H9 (cell line): ENCODE results near the gene ITGB1BP1. TPM values are rescaled to one million over a fixed set of nuclear protein-coding genes. Genes with fewer than 3 reads are reported as not detected.

Experiments used
- DNase-seq: peaks from one replicate; pipeline ENCODE4 v3.0.0-alpha.2; 2017
- H2AFZ ChIP-seq: one replicate; pipeline ENCODE4 v1.6.1; 2013; ENCODE audit warnings: mild to moderate bottlenecking, low read length, control low read depth, moderate library complexity
- H2AK5ac ChIP-seq: 2 replicates; pipeline ENCODE4 v1.6.1; 2013; ENCODE audit warnings: low read length, control low read depth, mixed read lengths; ENCODE audit not compliant: insufficient read length
- H2BK120ac ChIP-seq: one replicate; pipeline ENCODE4 v1.6.1; 2013; ENCODE audit warnings: low read depth, mild to moderate bottlenecking, low read length, control low read depth, inconsistent platforms; ENCODE audit not compliant: poor library complexity, severe bottlenecking
- H2BK12ac ChIP-seq: 2 replicates; pipeline ENCODE4 v1.6.1; 2013; ENCODE audit warnings: low read length, control low read depth, mixed read lengths, low read depth; ENCODE audit not compliant: insufficient read length
- H2BK15ac ChIP-seq: 2 replicates; pipeline ENCODE4 v1.6.1; 2013; ENCODE audit warnings: low read depth, low read length, control low read depth
- H2BK20ac ChIP-seq: one replicate; pipeline ENCODE4 v1.6.1; 2013; ENCODE audit warnings: low read depth, mild to moderate bottlenecking, low read length, control low read depth, inconsistent platforms; ENCODE audit not compliant: poor library complexity, severe bottlenecking
- H2BK5ac ChIP-seq: 2 replicates; pipeline ENCODE4 v1.6.1; 2013; ENCODE audit warnings: low read length, control low read depth, mixed read lengths; ENCODE audit not compliant: insufficient read length
- H3K14ac ChIP-seq: 2 replicates; pipeline ENCODE4 v1.6.1; 2013; ENCODE audit warnings: low read length, control low read depth; ENCODE audit not compliant: insufficient read depth
- H3K18ac ChIP-seq: 2 replicates; pipeline ENCODE4 v1.6.1; 2013; ENCODE audit warnings: low read depth, mild to moderate bottlenecking, mixed read lengths, low read length, control low read depth; ENCODE audit not compliant: insufficient read length
- H3K23ac ChIP-seq: 2 replicates; pipeline ENCODE4 v1.6.1; 2013; ENCODE audit warnings: low read length, control low read depth, mixed read lengths, low read depth; ENCODE audit not compliant: insufficient read length
- H3K23me2 ChIP-seq: 2 replicates; pipeline ENCODE4 v1.6.1; 2013; ENCODE audit warnings: low read depth, mild to moderate bottlenecking, mixed read lengths, low read length, control low read depth; ENCODE audit not compliant: insufficient read length, poor library complexity, severe bottlenecking
- H3K27ac ChIP-seq: 2 replicates; pipeline ENCODE4 v1.5.1; 2013; ENCODE audit warnings: low read length, control low read depth, mixed read lengths, low read depth; ENCODE audit not compliant: insufficient read length
- H3K27me3 ChIP-seq: 2 replicates; pipeline ENCODE4 v1.6.1; 2013; ENCODE audit warnings: low read length, control low read depth, inconsistent platforms; ENCODE audit not compliant: insufficient read depth
- H3K4ac ChIP-seq: 2 replicates; pipeline ENCODE4 v1.6.1; 2013; ENCODE audit warnings: low read depth, mild to moderate bottlenecking, control low read depth, inconsistent platforms, low read length, moderate library complexity
- H3K4me1 ChIP-seq: 2 replicates; pipeline ENCODE4 v1.6.1; 2013; ENCODE audit warnings: low read length, control low read depth, inconsistent platforms; ENCODE audit not compliant: insufficient read depth
- H3K4me2 ChIP-seq: 2 replicates; pipeline ENCODE4 v1.6.1; 2013; ENCODE audit warnings: low read length, control low read depth, mixed read lengths; ENCODE audit not compliant: insufficient read length, insufficient read depth
- H3K56ac ChIP-seq: 2 replicates; pipeline ENCODE4 v1.6.1; 2013; ENCODE audit warnings: low read depth, mild to moderate bottlenecking, mixed read lengths, low read length, control low read depth; ENCODE audit not compliant: insufficient read length
- H3K79me1 ChIP-seq: 2 replicates; pipeline ENCODE4 v1.6.1; 2013; ENCODE audit warnings: low read depth, mild to moderate bottlenecking, moderate library complexity, low read length, control low read depth, inconsistent platforms; ENCODE audit not compliant: insufficient read depth, poor library complexity, severe bottlenecking
- H3K79me2 ChIP-seq: 2 replicates; pipeline ENCODE4 v1.6.1; 2013; ENCODE audit warnings: low read length, control low read depth, inconsistent platforms; ENCODE audit not compliant: insufficient read depth
- H3K9ac ChIP-seq: 2 replicates; pipeline ENCODE4 v1.6.1; 2013; ENCODE audit warnings: low read length, control low read depth, mixed read lengths; ENCODE audit not compliant: insufficient read length; ENCODE audit errors: extremely low read depth
- H3K9me3 ChIP-seq: one replicate; pipeline ENCODE4 v1.6.1; 2013; ENCODE audit warnings: low read depth, low read length, inconsistent platforms; ENCODE audit not compliant: control insufficient read depth
- H3T11ph ChIP-seq: one replicate; pipeline ENCODE4 v1.6.1; 2013; ENCODE audit warnings: mild to moderate bottlenecking, low read length, control low read depth, inconsistent platforms
- H4K20me1 ChIP-seq: one replicate; pipeline ENCODE4 v1.6.1; 2013; ENCODE audit not compliant: control insufficient read depth, insufficient read length, insufficient read depth
- H4K5ac ChIP-seq: 2 replicates; pipeline ENCODE4 v1.6.1; 2013; ENCODE audit warnings: low read depth, mild to moderate bottlenecking, mixed read lengths, low read length, control low read depth; ENCODE audit not compliant: insufficient read length
- H4K8ac ChIP-seq: replicated peaks from 2 replicates; pipeline ENCODE4 v1.6.1; 2013; ENCODE audit warnings: low read length, control low read depth, mixed read lengths, low read depth; ENCODE audit not compliant: insufficient read length
- H4K91ac ChIP-seq: 2 replicates; pipeline ENCODE4 v1.6.1; 2013; ENCODE audit warnings: low read depth, mild to moderate bottlenecking, moderate library complexity, mixed read lengths, low read length, control low read depth; ENCODE audit not compliant: insufficient read length
- H3K27ac Mint-ChIP-seq, 3 experiments: 2 replicates in 2 of 3; 3 replicates in 1 of 3; pipeline ENCODE4 v1.8.0; 2020 to 2021; ENCODE audit warnings: mixed read lengths in 3 of 3, mild to moderate bottlenecking in 1 of 3, moderate library complexity in 1 of 3
- H3K27me3 Mint-ChIP-seq: 2 replicates; pipeline ENCODE4 v1.8.0; 2021; ENCODE audit warnings: low read depth, mild to moderate bottlenecking, moderate library complexity, mixed read lengths
- H3K36me3 Mint-ChIP-seq, 3 experiments: 2 replicates in 2 of 3; 3 replicates in 1 of 3; pipeline ENCODE4 v1.8.0; 2020 to 2021; ENCODE audit warnings: low read depth in 3 of 3, mixed read lengths in 3 of 3; ENCODE audit not compliant: insufficient read depth in 1 of 3
- H3K4me1 Mint-ChIP-seq, 2 experiments: 2 replicates each; pipeline ENCODE4 v1.8.0; 2020; ENCODE audit warnings: mixed read lengths in 2 of 2
- H3K4me3 Mint-ChIP-seq, 2 experiments: 2 replicates in 1 of 2; 3 replicates in 1 of 2; pipeline ENCODE4 v1.8.0; 2020 to 2021; ENCODE audit warnings: mild to moderate bottlenecking in 2 of 2, mixed read lengths in 2 of 2, moderate library complexity in 1 of 2
- H3K9me3 Mint-ChIP-seq, 2 experiments: 2 replicates in 1 of 2; 3 replicates in 1 of 2; pipeline ENCODE4 v1.8.0; 2020; ENCODE audit warnings: mild to moderate bottlenecking in 2 of 2, mixed read lengths in 2 of 2, moderate library complexity in 1 of 2
- CTCF ChIP-seq: fragments of 200-600 bp; sonication (generic); conservative IDR thresholded peaks from 3 replicates; pipeline ENCODE4 v1.8.0; 2021; ENCODE audit warnings: antibody characterized with exemption, mild to moderate bottlenecking
- WGBS: extraction: QIAGEN DNeasy Blood & Tissue Kit; methylation state at CpG from one replicate; pipeline ENCODE4 v1.1.7; 2013; ENCODE audit warnings: missing lambda C conversion rate, low lambda C conversion rate, mixed read lengths; ENCODE audit not compliant: insufficient read length; ENCODE audit errors: extremely low coverage; 5-methylcytosine and 5-hydroxymethylcytosine counted together
- total RNA-seq: library from RNA; stranded (reverse); gene quantifications from 2 replicates; pipeline ENCODE4 v1.2.1, GENCODE V29; 2021

ITGB1BP1 gene
- total RNA-seq, 1 experiment from 2014 or later, result 38.7 TPM

- no peak overlapping the region for H3K27ac ChIP-seq
- no peak overlapping the region for H2BK20ac ChIP-seq
- H3K23me2 ChIP-seq, result no peaks in the 10 kb centered on the region
- no peak overlapping the region for H3K9ac ChIP-seq
- H3K27me3 ChIP-seq, result no peaks in the 10 kb centered on the region
- H3K23ac ChIP-seq, result no peak overlapping the region
- TF ChIP-seq CTCF, result no peak
- H2AFZ ChIP-seq, result no peak overlapping the region
- H3K4me2 ChIP-seq, result no peak overlapping the region
- no CpG with 5 or more reads among the region's 11 CpGs for WGBS
- H3K27ac Mint-ChIP-seq, result peak overlapping the region in 1 of 3 experiments; percentile 67; a peak in 3 of 7 replicates
- no peaks in the 10 kb centered on the region for H3K79me2 ChIP-seq
- peaks cover 21 to 24% of the 10 kb centered on the region in 2 experiments for H3K4me1 Mint-ChIP-seq
- H3K14ac ChIP-seq, result no peak overlapping the region
- no peak overlapping the region for H3K18ac ChIP-seq
- H3T11ph ChIP-seq, result no peak overlapping the region
- no peaks in the 10 kb centered on the region for H4K20me1 ChIP-seq
- H3K79me1 ChIP-seq, result no peaks in the 10 kb centered on the region
- no peak overlapping the region for H2AK5ac ChIP-seq
- H3K4me1 ChIP-seq, result peaks cover 4% of the 10 kb centered on the region; the same call in 1 of the 2 replicates
- no peak overlapping the region for H3K4me3 Mint-ChIP-seq
- no peak overlapping the region for H4K91ac ChIP-seq
- no peaks in the 10 kb centered on the region for H3K9me3 ChIP-seq
- H3K36me3 Mint-ChIP-seq, result peaks cover 15 to 52% (median 36%) of the 10 kb centered on the region in 3 experiments; a peak in 6 of 7 replicates
- no peak overlapping the region for H3K56ac ChIP-seq
- no peaks in the 10 kb centered on the region for H3K27me3 Mint-ChIP-seq
- no peak overlapping the region for H2BK120ac ChIP-seq
- no peak for DNase-seq
- no peak overlapping the region for H2BK5ac ChIP-seq
- H4K5ac ChIP-seq, result no peak overlapping the region
- H4K8ac ChIP-seq, result no peak overlapping the region
- H2BK15ac ChIP-seq, result no peak overlapping the region
- no peak overlapping the region for H2BK12ac ChIP-seq
- no peaks in the 10 kb centered on the region for H3K9me3 Mint-ChIP-seq
- H3K4ac ChIP-seq, result no peak overlapping the region
These were observed 67.1 kb downstream of the ITGB1BP1 start for GRCh38 chr2:9356261-9356660.
